GM21367 (cell line): ENCODE data around the gene SSR1.
"Not testable (repeated sequence)": the region's sequence is repeated elsewhere in the genome, so short reads cannot be mapped to it uniquely, and the experiment has no call there.

ENCODE experiments used
- ATAC-seq: cut with Tn5 transposase; IDR thresholded peaks from one replicate; pipeline ENCODE4 v1.9.1; 2021; ENCODE audit not compliant: unreplicated experiment

SSR1 gene

DNA sequence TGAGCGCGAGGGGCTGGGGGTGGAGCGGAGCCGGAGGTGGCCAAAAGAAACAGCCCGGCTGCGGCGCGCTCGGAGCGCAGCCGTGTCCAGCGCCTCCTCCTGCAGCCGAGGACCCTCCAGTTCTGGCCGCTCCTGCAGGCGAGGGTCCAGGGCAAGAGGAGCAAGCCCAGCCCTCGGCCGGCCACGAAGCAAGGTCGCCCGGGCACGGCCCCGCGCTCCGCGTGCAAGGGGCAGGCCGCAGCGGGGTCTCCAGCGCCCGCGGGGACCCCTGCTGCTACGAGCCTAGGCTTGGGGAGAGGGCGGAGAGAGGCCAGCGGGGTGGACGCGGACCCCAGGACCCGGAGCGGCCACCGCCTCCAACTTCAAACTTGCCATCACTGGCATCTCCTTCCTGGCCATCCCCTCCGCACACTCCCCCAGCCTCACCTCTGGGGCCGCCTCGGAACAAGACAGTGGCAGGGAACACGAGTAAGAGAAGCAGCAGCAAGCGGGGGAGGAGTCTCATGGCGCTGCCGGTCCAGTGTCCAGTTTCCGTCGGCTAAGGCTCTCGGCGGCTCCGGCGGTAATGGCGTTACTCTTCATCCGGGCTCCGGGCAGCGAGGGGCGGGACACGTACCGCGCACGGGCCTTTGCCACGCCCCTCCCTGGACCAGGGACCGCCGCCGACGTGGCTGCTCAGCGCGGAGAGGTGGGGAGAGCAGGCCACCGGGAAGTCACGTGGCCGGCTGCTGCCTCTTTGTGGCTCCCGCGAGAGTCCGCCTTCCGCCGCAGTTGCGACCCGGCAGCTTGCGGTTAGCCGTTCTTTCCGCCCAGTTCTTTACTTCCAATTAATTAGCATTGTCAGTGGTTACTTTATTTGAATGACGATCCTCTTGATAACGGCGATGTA lies at the start of gene SSR1:
TSS of gene SSR1 (minus strand) at position 584 of the 889 bp plus-strand sequence. CDS start at position 505, 79 bp downstream.
- ATAC-seq: peak; percentile 93

GRCh38 chr6:7351916-7352315 lies 38.9 kb upstream of the SSR1 start:
- ATAC-seq: not testable (repeated sequence)

- not testable (repeated sequence) for ATAC-seq
Observed at GRCh38 chr6:7350591-7350990, 37.6 kb upstream of the SSR1 start.

DNA sequence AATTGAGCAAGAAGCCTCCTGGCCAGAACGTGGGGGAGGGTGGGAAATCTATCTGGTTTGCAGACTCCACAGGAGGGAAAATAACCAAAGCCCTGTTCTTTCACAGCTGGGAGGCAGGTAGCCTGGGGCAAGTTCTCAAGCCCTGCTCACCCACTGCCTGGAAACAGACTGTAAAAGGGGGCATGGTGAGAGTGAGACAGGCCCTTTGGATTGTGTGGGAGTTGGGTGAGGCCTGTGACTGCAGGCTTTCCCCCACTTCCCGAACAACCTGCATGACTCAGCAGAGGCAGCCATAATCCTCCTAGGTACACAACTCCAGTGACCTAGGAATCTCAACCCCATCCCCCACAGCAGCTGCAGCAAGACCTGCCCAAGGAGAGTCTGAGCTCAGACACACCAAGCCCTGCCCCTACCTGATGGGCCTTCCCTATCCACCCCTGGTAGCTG lies 34.6 kb upstream of the SSR1 start:
- ATAC-seq: not testable (repeated sequence)

GRCh38 chr6:7344773-7345450 lies 31.9 kb upstream of the SSR1 start:
- not testable (repeated sequence) for ATAC-seq

- ATAC-seq: no peak
Observed at GRCh38 chr6:7343546-7344475, 30.8 kb upstream of the SSR1 start.

- ATAC-seq: no peak
Observed at GRCh38 chr6:7341989-7342742, 29.2 kb upstream of the SSR1 start.

- ATAC-seq: no peak
Observed at GRCh38 chr6:7341271-7341670, 28.3 kb upstream of the SSR1 start.

- not testable (repeated sequence) for ATAC-seq
Observed at GRCh38 chr6:7339007-7339732, 26.2 kb upstream of the SSR1 start.

DNA sequence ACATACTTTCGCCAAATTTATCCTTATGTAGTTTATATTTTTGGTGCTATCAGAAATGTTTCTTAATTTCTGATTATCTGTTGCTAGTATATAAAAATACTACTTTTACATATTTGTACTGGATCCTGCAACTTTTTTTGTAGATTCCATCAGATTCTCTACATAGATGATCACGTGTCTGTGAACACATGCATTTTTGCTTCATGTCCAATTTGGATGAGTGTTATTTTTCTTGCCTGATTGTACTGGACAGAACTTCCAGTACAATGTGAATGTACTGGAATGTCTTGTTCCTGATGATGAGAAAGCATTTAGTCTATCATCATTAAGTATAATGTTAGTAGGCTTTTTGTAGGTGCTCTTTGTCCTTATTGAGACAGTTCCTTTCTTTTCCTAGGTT lies 25.0 kb upstream of the SSR1 start:
- ATAC-seq: no peak

DNA sequence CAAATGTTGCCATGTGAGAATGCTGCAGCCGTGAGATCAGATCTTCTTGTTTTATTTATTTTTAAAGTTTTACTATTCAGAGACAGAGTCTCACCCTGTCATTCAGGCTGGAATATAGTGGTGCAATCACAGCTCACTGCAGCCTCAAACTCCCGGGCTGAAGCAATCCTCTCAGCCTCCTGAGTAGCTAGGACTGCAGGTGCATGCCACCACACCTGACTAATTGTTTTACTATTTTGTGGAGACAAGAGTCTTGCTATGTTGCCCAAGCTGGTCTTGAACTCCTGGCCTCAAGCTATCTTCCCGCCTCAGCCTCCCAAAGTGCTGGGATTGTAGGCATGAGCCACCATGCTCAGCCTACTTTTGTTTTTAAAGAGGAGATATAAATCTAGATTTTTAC lies 22.5 kb upstream of the SSR1 start:
- ATAC-seq: no peak

DNA sequence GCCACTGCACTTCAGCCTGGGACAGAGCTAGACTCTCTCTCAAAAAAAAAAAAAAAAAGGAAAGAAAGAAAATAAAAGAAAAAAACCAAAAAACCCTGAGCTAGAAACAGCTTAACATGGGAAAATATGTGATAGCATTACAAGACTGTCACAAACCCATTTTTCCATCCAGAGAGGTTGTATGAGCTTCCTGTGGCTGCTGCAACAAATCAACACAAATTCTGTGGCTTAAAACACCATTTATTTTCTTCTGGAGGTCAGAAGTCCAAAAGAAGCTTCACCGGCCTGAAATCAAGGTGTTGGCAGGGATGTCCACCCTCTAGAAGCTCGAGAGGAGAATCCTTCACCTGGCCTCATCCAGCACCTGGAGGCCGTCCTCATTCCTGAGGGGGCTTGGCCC lies 21.7 kb upstream of the SSR1 start:
- ATAC-seq: no peak

GRCh38 chr6:7332090-7332745 lies 19.2 kb upstream of the SSR1 start:
- ATAC-seq: no peak

DNA sequence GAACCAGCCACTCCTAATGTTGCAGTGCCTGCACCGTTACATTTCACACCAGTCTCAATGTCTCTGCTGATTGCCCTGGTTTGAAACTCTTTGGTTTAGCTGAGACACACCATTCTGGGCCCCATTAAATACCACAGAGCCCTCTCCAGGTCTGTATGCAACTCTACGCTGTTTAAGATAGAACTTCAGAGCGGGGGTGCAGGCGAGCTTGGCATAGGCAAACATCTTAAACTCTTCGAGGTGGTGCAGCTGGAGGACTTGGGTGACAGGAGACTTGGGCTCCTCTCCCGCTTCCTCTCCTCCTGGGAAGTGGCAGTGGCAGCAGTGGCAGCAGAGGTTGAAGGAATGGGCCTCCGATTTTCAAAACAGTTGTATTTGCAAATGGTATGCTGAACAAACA lies 18.5 kb upstream of the SSR1 start:
- no peak for ATAC-seq

- ATAC-seq: no peak
Observed at GRCh38 chr6:7328243-7328642, 15.2 kb upstream of the SSR1 start.

- ATAC-seq: no peak
Observed at GRCh38 chr6:7325750-7326149, 12.8 kb upstream of the SSR1 start.

DNA sequence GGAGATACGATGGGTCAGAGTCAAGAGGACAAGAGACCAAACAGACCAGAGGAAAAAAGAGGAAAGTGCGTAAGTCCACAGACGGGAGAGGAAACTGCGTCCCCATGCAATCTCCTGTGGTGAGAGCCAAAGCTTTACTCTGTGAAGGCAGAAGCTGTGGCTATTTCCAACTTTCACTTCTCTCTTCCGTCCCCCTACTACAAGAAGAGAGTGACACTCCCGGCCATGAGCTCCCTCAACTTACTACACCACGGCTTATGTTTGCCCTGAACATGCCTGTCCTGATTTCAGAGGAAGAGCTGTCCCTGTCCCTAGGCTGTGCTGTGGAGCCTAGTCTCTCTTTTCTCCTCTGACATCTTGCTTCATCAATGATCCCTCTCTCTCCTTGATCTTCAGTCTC lies 11.5 kb upstream of the SSR1 start:
- ATAC-seq: peak; percentile 83

GRCh38 chr6:7323074-7323473 lies 10.1 kb upstream of the SSR1 start:
- no peak for ATAC-seq

DNA sequence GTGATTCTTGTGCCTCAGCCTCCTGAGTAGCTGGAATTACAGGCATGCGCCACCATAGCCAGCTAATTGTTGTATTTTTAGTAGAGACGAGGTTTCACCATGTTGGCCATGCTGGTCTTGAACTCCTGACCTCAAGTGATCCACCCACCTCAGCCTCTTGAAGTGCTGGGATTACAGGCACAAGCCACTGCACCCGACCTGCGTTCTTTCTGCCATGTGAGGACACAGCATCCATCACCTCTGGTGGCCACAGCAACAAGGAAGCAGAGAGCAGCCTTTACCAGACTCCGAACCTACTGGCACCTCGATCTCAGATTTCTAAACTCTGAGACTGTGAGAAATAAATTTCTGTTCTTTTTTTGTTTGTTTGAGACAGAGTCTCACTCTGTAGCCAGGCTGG lies 8.9 kb upstream of the SSR1 start:
- not testable (repeated sequence) for ATAC-seq
